GM18511 (cell line): Measurements from ENCODE around the gene AGO3.

ENCODE experiments used
- ATAC-seq: cut with Tn5 transposase; IDR thresholded peaks from one replicate; pipeline ENCODE4 v1.9.1; 2021; ENCODE audit warnings: mild to moderate bottlenecking, moderate library complexity; ENCODE audit not compliant: unreplicated experiment

The AGO3 gene

GRCh38 chr1:36118447-36119204 lies 187.7 kb downstream of the AGO3 start:
- no peak for ATAC-seq

- no peak for ATAC-seq
Observed at GRCh38 chr1:36119456-36119855, 188.6 kb downstream of the AGO3 start.
